Raji (cell line): ENCODE measurements around the gene FAM20A.

ENCODE experiments used
- POLR2A ChIP-seq: IDR thresholded peaks from 2 replicates; pipeline ENCODE4 v1.6.1; 2011; ENCODE audit warnings: low read depth, low read length, control low read depth; ENCODE audit not compliant: insufficient read depth

Gene FAM20A

GRCh38 chr17:68600931-68601564 is at the start of gene FAM20A:
Gene FAM20A, minus strand, starts transcription at chr17:68601367. Its CDS starts 701 bp downstream, at chr17:68600666.
- no peak for TF ChIP-seq POLR2A

DNA sequence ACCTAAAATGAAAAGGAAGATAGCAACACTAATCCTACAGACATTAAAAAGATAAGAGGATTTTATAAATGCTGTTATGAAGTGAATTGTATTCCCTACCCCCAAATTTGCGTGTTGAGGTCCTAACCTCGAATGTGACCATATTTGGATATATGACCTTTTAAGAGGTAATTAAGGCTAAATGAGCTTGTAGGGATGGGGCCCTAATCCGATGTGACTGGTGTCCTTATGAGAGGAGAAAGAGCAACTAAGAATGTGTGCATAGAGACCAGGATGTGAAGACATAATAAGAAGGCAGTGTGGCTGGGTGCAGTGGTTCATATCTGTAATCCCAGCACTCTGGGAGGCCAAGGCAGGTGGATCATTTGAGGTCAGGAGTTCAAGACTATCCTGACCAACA is 48.2 kb upstream of the FAM20A start:
- no peak for TF ChIP-seq POLR2A

GRCh38 chr17:68646626-68647526 is 45.7 kb upstream of the FAM20A start:
- TF ChIP-seq POLR2A = no peak

- no peak for TF ChIP-seq POLR2A
Observed at GRCh38 chr17:68642118-68642412, 40.9 kb upstream of the FAM20A start.

GRCh38 chr17:68641276-68642117 is 40.3 kb upstream of the FAM20A start:
- TF ChIP-seq POLR2A = no peak

- TF ChIP-seq POLR2A = no peak
Observed at GRCh38 chr17:68640242-68640989, 39.2 kb upstream of the FAM20A start.

DNA sequence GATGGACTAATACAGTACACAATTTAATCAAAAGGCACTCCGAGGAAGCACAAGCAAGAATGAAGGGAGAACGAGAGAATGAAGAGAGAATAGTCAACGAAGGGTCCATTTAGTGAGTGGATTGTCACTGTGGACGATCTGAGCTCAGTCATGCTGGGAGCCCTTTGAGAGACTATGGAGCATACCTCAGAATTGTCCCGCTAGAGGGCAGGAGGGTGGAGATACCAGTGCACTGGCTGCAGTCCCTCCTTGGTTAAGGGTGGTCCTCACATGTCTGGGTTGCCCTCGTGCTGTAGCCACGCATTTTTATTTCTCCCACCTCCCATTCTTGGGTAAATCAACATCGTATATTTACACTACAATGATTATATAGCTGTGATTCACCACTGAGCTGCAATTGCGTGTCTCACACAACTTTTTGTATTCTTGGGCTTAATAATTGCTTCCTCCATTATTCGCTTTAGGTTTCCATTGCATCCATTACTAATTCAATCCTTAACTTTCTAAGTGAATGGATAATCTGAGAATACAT is 33.2 kb upstream of the FAM20A start:
- no peak for TF ChIP-seq POLR2A

DNA sequence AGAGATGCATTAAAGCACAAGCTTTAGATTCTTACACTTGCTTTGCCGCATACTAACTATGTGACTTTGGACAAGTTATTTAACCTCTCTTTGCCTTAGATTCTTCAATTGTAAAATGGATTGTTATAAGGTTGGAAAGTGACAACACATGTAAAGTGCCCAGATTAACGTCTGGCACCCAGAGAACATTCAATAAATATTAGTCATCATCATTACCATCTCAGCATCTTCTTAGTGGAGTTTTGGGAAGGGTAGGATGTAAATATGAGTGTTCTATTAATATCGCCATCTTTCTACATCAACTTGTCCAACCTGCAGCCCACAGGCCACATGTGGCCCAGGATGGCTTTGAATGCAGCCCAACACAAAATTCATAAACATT is 27.4 kb upstream of the FAM20A start:
- TF ChIP-seq POLR2A = no peak

- TF ChIP-seq POLR2A = no peak
Observed at GRCh38 chr17:68627956-68628575, 26.9 kb upstream of the FAM20A start.

- no peak for TF ChIP-seq POLR2A
Observed at GRCh38 chr17:68624381-68624780, 23.2 kb upstream of the FAM20A start.

DNA sequence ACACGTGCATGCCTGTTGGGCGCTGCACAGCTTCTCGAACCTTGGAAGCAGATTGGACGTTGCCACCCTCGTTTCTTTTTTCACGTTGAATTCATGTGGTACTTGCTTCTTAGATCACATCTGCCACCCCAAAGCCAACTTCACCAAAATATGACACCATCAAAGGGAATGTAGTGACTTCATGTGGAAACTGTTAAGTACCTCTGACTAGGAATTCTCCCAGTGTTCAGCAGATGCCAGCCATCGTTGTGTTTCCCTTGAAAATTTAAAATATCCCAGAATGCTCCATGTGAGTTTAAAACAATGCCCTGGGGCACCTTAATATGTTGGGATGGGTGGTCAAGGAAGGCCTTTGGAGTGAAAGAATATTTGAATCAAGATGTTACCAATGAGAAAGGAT is 22.6 kb upstream of the FAM20A start:
- TF ChIP-seq POLR2A = no peak

DNA sequence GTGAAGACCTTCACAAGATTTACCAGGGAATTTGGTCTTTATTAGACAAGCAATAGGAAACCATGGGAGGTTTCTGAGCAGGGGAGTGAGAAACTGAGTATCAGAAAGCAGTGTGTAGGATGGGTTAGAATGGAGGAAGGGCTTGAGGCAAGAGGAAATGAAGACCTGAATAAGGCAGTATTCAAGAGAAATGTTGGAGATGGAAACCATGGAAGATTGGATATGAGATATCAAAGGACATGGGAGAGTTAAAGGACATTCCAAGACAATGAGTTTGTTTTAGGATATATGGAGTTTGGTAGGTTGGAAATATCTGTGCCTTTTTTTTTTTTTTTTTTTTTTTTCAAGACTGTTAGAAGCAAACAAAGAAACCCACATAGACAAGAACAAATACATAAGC is 21.3 kb upstream of the FAM20A start:
- no peak for TF ChIP-seq POLR2A

DNA sequence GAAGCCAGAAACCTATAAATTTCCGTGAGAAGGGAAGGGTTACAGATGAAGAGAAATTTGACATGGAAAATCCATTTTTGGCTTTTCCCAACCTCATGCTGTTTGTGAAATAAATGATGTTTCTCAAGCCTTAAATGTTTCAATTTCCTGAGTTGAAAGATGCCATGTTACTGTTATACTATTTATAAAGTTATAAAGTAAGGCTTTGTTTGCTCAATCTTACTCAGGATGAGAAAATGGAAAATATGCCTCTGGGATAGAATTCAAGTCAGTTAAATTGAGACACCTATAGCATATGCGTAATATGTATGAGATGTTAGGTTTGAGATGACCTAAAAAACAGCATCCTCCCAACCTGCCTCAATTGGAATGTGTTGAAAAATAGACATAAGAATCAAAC is 19.9 kb upstream of the FAM20A start:
- TF ChIP-seq POLR2A = no peak

DNA sequence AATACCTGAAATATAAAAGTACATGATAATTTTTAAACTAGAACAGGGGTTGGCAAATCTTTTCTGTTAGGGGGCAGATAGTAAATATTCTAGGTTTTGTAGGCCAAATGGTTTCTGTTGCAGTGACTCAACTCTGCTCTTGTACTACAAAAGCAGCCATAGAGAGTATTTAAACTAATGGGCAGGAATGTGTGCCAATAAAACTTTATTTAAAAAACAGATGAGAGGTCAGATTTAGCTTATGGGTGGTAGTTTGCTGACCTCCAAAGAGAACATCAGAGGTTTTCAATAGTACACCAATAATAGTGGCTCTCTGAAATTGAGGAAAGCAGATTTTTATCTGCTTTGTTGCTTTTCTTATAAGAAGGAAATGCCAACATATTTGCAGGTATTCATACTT is 15.2 kb upstream of the FAM20A start:
- TF ChIP-seq POLR2A = no peak
